H1 (cell line): ENCODE results near the gene ZXDC.

ENCODE experiments used
- EZH2 ChIP-seq: fragments of 200-600 bp; sonication (generic); IDR thresholded peaks from 2 replicates; pipeline ENCODE4 v1.7.1; 2012; ENCODE audit warnings: low read depth, mild to moderate bottlenecking, moderate library complexity, low read length, inconsistent platforms; ENCODE audit not compliant: severe bottlenecking
- HDAC2 ChIP-seq, 2 experiments: fragments of 300-600 bp in 1 of 2; sonication (generic) in 1 of 2; IDR thresholded peaks; 2 replicates each; pipeline ENCODE4 v1.6.1; 2011 to 2012; ENCODE audit warnings: low read depth in 2 of 2, low read length in 2 of 2, mild to moderate bottlenecking in 2 of 2, moderate library complexity in 2 of 2, borderline replicate concordance in 1 of 2, inconsistent platforms in 1 of 2
- TAF1 ChIP-seq: IDR thresholded peaks from 2 replicates; pipeline ENCODE4 v1.6.1; 2011; ENCODE audit warnings: mild to moderate bottlenecking, low read depth, low read length
- YY1 ChIP-seq: IDR thresholded peaks from 2 replicates; pipeline ENCODE4 v1.6.1; 2011; ENCODE audit warnings: low read depth, mild to moderate bottlenecking, low read length
- TF ChIP-seq, protein P1 (sequence below), 3 experiments: IDR thresholded peaks; 1 replicate in 2 of 3; 2 replicates in 1 of 3; pipeline versions ENCODE4 v1.5.1 to v1.6.1; 2011; ENCODE audit warnings: low read length in 3 of 3, mild to moderate bottlenecking in 3 of 3, inconsistent platforms in 2 of 3, low read depth in 1 of 3, moderate library complexity in 1 of 3; ENCODE audit not compliant: insufficient read depth in 1 of 3; ENCODE audit errors: control extremely low read depth in 1 of 3

DNA sequence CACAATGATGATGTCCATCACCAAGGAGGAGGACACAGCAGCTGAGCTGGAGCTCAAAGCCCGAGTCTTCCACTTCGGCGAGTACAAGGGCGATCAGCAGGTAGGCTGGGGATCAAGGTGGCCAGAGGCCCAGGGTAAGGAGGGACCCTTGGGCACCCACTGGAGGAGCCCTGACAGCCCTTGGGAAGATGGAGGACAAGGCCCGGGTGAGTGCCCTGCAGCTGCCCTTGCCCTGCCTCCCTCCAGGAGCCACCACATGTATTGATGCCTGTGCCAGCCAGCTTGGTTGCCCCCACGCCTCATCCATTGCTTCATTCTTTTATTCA lies 42.6 kb downstream of the ZXDC start:
- TF ChIP-seq TAF1 (no peak), YY1 (no peak), EZH2 (no peak), HDAC2 (IDR thresholded peaks at IDR 0.05; ENCODE audit: borderline replicate concordance in 1 of 2, low read depth in 2 of 2, low read length in 2 of 2) (no peak)
- TF ChIP-seq, protein P1, sequence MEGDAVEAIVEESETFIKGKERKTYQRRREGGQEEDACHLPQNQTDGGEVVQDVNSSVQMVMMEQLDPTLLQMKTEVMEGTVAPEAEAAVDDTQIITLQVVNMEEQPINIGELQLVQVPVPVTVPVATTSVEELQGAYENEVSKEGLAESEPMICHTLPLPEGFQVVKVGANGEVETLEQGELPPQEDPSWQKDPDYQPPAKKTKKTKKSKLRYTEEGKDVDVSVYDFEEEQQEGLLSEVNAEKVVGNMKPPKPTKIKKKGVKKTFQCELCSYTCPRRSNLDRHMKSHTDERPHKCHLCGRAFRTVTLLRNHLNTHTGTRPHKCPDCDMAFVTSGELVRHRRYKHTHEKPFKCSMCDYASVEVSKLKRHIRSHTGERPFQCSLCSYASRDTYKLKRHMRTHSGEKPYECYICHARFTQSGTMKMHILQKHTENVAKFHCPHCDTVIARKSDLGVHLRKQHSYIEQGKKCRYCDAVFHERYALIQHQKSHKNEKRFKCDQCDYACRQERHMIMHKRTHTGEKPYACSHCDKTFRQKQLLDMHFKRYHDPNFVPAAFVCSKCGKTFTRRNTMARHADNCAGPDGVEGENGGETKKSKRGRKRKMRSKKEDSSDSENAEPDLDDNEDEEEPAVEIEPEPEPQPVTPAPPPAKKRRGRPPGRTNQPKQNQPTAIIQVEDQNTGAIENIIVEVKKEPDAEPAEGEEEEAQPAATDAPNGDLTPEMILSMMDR (IDR thresholded peaks at IDR 0.05; ENCODE audit: control extremely low read depth in 1 of 3, insufficient read depth in 1 of 3, low read depth in 1 of 3, low read length in 3 of 3), result no peak
